Gastroesophageal sphincter (tissue), 4 donors: ENCODE results near the gene IL1RAPL1. TPM values are rescaled to one million over a fixed set of nuclear protein-coding genes. Genes with fewer than 3 reads are reported as not detected.

Experiments
- ATAC-seq: fragments of 150-250 bp; one replicate; pipeline ENCODE4 v1.9.1; 2016; ENCODE audit warnings: mild to moderate bottlenecking, moderate library complexity
- H3K27ac ChIP-seq, 4 donors: fragments of 200-600 bp; sonication (generic) in 3 of 4; 1 replicate in 3 of 4; 2 replicates in 1 of 4; pipeline ENCODE4 v1.5.1; 2016 to 2019
- H3K27me3 ChIP-seq: fragments of 200-600 bp; sonication (generic); one replicate; pipeline ENCODE4 v1.5.1; 2019
- H3K36me3 ChIP-seq, 2 donors: fragments of 200-600 bp; sonication (generic); one replicate each; pipeline ENCODE4 v1.5.1; 2019; ENCODE audit warnings: control low read depth in 1 of 2
- H3K4me1 ChIP-seq, 3 donors: fragments of 200-600 bp; sonication (generic); 1 replicate in 2 of 3; 2 replicates in 1 of 3; pipeline ENCODE4 v1.5.1; 2016 to 2019; ENCODE audit warnings: control low read depth in 2 of 3
- H3K4me3 ChIP-seq, 2 donors: fragments of 200-600 bp; sonication (generic); one replicate each; pipeline ENCODE4 v1.5.1; 2019; ENCODE audit warnings: mild to moderate bottlenecking in 1 of 2, moderate library complexity in 1 of 2
- H3K9me3 ChIP-seq, 3 donors: fragments of 200-600 bp; sonication (generic); one replicate each; pipeline ENCODE4 v1.5.1; 2017 to 2019; ENCODE audit warnings: control low read depth in 2 of 3
- CTCF ChIP-seq, 4 experiments: fragments of 200-600 bp in 2 of 4; fragments of 450-650 bp in 2 of 4; sonication (generic) in 1 of 4; IDR thresholded peaks; one replicate each; pipeline ENCODE4 v1.5.1; 2017 to 2019; ENCODE audit warnings: antibody characterized with exemption in 4 of 4, mild to moderate bottlenecking in 2 of 4, moderate library complexity in 2 of 4
- EP300 ChIP-seq: sonication (generic); formaldehyde crosslinking; IDR thresholded peaks from one replicate; pipeline ENCODE4 v1.6.1; 2017; ENCODE audit warnings: antibody characterized with exemption, mild to moderate bottlenecking
- POLR2A ChIP-seq, 2 donors: fragments of 450-650 bp; IDR thresholded peaks; one replicate each; pipeline ENCODE4 v1.6.1; 2017; ENCODE audit warnings: antibody characterized with exemption in 2 of 2, mild to moderate bottlenecking in 2 of 2, moderate library complexity in 1 of 2
- POLR2AphosphoS5 ChIP-seq: sonication (generic); formaldehyde crosslinking; IDR thresholded peaks from one replicate; pipeline ENCODE4 v1.6.1; 2017; ENCODE audit warnings: antibody characterized with exemption
- WGBS, 2 donors: methylation state at CpG; one replicate each; pipeline ENCODE4 v1.1.5; 2018; ENCODE audit warnings: low coverage in 1 of 2; 5-methylcytosine and 5-hydroxymethylcytosine counted together
- total RNA-seq, 4 donors: library from RNA; depleted of rRNA; stranded (reverse); fragments of >200 nt; gene quantifications; one replicate each; pipeline ENCODE4 v1.1.0, GENCODE V29; 2016

Gene IL1RAPL1
- total RNA-seq, 4 donors from 2014 or later: 0.27 to 1.6 (median 0.44) TPM

GRCh38 chrX:29044423-29045184 lies 457.4 kb downstream of the IL1RAPL1 start:
- Histone ChIP-seq H3K9me3 (no peaks in the 10 kb centered on the region), H3K27me3 (no peaks in the 10 kb centered on the region), H3K27ac (no peak overlapping the region), H3K36me3 (no peaks in the 10 kb centered on the region), H3K4me3 (no peak overlapping the region), H3K4me1 (no peaks in the 10 kb centered on the region)
- TF ChIP-seq EP300: no peak
- peak in 1 of 4 experiments; percentile 28 for TF ChIP-seq CTCF (IDR thresholded peaks at IDR 0.05)
- TF ChIP-seq POLR2A (IDR thresholded peaks at IDR 0.05): no peak
- no peak for ATAC-seq
- 44 to 56% methylated on average over 7 of the region's 7 CpGs for WGBS, 2 donors

DNA sequence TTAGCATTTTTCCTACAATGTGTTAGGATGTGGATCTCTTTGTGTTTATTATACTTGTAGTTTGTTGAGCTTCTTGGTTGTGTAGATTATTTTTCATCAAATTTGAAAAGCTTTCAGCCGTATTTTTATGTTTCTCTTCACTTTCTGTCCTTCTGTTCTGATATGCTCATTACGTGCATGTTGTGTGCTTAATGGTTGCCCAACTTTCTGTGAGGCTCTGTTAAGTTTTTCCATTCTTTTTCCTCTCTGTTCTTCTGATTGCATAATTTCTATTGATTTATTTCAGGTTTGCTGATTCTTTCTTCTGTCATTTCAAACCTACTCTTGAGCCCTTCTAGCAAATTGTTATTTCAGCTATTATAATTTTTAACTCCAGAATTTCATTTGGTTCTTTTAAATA lies 478.2 kb downstream of the IL1RAPL1 start:
- Histone ChIP-seq H3K4me1 (no peaks in the 10 kb centered on the region), H3K27me3 (no peaks in the 10 kb centered on the region), H3K27ac (no peak overlapping the region), H3K36me3 (no peaks in the 10 kb centered on the region), H3K9me3 (no peaks in the 10 kb centered on the region), H3K4me3 (no peak overlapping the region)
- WGBS, 2 donors: 74 to 100% methylated on average over 1 to 2 of the region's 2 CpGs
- ATAC-seq: no peak
- TF ChIP-seq POLR2A (IDR thresholded peaks at IDR 0.05) (no peak), EP300 (no peak), CTCF (IDR thresholded peaks at IDR 0.05) (no peak), POLR2AphosphoS5 (no peak)

DNA sequence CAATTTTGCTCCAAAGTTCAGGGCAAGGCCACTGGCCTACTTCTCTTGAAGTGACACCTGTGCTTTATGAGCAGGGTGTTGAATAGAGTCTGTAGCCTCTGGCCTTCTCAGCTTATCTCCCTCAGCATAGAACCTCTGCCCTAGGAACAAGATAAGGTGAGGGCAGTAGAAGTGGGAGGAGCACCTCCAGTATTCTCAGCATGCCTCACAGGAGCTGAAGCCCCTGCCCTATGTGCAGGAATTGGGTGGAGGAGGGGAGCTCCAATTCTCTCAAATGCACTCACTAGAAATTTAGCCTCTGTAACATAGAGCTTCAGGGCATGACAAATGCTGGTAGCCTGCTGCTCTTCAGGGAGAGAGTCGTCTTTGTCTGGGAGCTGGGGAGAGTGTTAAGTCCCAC lies 479.3 kb downstream of the IL1RAPL1 start:
- no peak for ATAC-seq
- Histone ChIP-seq H3K4me3 (no peak overlapping the region), H3K4me1 (no peaks in the 10 kb centered on the region), H3K27me3 (no peaks in the 10 kb centered on the region), H3K27ac (no peak overlapping the region), H3K36me3 (no peaks in the 10 kb centered on the region), H3K9me3 (no peaks in the 10 kb centered on the region)
- no peak for TF ChIP-seq POLR2AphosphoS5
- no peak for TF ChIP-seq EP300
- no peak for TF ChIP-seq CTCF (IDR thresholded peaks at IDR 0.05)
- no peak for TF ChIP-seq POLR2A (IDR thresholded peaks at IDR 0.05)
- no CpG with 5 or more reads among the region's 1 CpG for WGBS, 2 donors

DNA sequence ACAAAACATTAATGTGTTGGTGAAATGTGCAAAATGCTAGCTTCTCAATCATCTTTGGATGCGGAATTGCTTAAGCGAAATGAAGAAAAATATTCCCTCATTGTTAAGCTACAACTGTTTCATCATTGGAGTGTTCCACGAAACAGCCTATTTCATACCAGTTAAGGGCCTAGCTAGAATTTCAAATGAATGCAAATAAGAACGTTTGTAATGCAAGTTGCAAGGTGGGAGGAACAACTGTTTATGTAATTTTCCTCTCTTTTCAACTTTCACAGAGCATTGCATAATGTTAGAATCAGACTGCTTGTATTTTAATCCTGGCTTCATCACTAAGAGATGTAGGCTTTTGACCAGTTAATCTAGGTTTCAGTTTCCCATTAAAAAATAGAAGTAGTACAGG lies 480.1 kb downstream of the IL1RAPL1 start:
- H3K27me3 ChIP-seq: no peaks in the 10 kb centered on the region
- no peaks in the 10 kb centered on the region for H3K36me3 ChIP-seq
- H3K27ac ChIP-seq: no peak overlapping the region
- no peak for ATAC-seq
- TF ChIP-seq POLR2AphosphoS5 (no peak), CTCF (IDR thresholded peaks at IDR 0.05) (no peak), POLR2A (IDR thresholded peaks at IDR 0.05) (no peak), EP300 (no peak)
- 43 to 76% methylated on average over 4 of the region's 4 CpGs for WGBS, 2 donors
- H3K9me3 ChIP-seq: no peaks in the 10 kb centered on the region
- H3K4me3 ChIP-seq: no peak overlapping the region
- H3K4me1 ChIP-seq: no peaks in the 10 kb centered on the region
